22Rv1 (cell line): ENCODE data around the gene CACTIN.
A peak's percentile ranks its signal among the peaks of the same experiment; 100 is the strongest.

Experiments
- H3K27ac ChIP-seq: fragments of 450-650 bp; 2 replicates; pipeline ENCODE4 v1.5.1; 2017
- ZFX ChIP-seq: fragments of 450-650 bp; IDR thresholded peaks from 2 replicates; pipeline ENCODE4 v1.6.1; 2017; ENCODE audit warnings: antibody characterized with exemption, borderline replicate concordance
- TF ChIP-seq, protein P1 (sequence below): fragments of 450-650 bp; IDR thresholded peaks from 2 replicates; pipeline ENCODE4 v1.5.1; 2017; ENCODE audit warnings: mild to moderate bottlenecking

The CACTIN gene

DNA sequence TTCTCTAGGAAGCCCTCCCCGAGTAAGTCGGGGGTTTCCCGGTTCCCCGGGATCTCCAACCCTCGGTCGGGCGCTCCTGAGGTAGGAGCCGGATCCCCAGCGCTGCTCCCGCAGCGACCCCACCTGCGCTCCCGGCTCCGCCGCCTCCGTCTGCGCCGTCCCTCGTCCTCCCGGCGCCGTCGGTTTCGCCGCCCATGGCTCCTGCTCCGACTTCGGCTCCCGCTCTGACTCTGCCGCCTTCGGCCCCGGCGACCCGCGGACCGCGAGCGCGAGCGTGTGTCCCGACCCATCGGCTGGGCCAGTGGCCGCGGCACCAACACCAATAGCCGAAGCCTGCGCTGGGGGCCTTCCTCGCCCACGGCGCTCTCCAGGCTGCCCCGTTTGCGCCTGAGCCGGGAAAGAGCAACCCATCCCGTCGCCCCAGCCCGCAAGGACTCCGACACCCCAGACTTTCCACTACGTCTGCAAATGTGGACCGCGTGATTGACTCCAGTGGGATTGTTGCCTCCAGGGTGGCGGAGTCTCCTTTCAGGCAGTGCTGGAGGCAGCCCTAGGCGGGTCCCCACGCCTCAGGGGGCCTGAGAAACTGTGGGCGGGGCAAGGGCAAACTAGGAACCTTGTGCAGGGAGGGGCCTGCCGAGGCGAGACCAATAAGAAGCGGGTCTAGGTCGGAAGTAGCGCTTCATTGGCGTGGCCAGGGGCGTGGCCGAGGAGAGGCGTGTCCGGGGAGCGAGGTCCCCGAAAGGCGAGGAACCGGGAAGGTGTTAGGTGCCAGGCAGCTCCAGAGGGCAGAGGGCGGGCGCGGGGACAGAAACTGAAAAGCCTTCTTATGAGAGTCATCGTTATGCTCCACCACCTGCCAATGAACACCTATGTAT is at the start of gene CACTIN:
Gene CACTIN (minus strand): TSS at position 318 of the 878 bp plus-strand sequence. CDS start 28 bp downstream, at position 290.
- no peak for TF ChIP-seq ZFX
- TF ChIP-seq, protein P1, sequence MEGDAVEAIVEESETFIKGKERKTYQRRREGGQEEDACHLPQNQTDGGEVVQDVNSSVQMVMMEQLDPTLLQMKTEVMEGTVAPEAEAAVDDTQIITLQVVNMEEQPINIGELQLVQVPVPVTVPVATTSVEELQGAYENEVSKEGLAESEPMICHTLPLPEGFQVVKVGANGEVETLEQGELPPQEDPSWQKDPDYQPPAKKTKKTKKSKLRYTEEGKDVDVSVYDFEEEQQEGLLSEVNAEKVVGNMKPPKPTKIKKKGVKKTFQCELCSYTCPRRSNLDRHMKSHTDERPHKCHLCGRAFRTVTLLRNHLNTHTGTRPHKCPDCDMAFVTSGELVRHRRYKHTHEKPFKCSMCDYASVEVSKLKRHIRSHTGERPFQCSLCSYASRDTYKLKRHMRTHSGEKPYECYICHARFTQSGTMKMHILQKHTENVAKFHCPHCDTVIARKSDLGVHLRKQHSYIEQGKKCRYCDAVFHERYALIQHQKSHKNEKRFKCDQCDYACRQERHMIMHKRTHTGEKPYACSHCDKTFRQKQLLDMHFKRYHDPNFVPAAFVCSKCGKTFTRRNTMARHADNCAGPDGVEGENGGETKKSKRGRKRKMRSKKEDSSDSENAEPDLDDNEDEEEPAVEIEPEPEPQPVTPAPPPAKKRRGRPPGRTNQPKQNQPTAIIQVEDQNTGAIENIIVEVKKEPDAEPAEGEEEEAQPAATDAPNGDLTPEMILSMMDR: no peak
- peak within 1 kb of the TSS; percentile 91 for H3K27ac ChIP-seq

- TF ChIP-seq, protein P1: no peak
- TF ChIP-seq ZFX: no peak
- no peak overlapping the region for H3K27ac ChIP-seq
Measured at GRCh38 chr19:3674784-3675543, 48.4 kb upstream of the CACTIN start.

- no peak overlapping the region for H3K27ac ChIP-seq
- TF ChIP-seq ZFX: no peak
- TF ChIP-seq, protein P1: no peak
Measured at GRCh38 chr19:3673506-3674439, 47.2 kb upstream of the CACTIN start.

GRCh38 chr19:3672993-3673392 is 46.4 kb upstream of the CACTIN start:
- H3K27ac ChIP-seq: no peak overlapping the region
- TF ChIP-seq ZFX: no peak
- TF ChIP-seq, protein P1: no peak

DNA sequence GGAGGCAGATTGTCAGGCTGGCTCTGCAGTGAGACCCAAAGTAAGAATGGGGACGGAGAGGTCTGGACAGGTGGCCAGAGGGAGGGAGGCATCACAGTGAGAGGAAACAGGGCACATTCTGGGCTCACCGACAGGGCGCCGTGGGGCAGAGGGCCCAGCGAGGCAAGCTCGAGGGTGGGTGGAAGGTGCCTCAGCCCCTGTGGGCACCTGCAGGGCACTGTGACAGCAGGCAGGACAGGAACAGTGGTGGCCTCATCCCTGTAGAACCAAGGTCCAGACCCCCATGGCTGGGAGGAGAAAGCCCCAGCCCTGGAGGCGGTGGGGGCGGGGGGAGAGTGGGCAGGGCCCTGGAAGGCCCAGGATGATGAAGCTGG is 46.0 kb upstream of the CACTIN start:
- TF ChIP-seq, protein P1: no peak
- TF ChIP-seq ZFX: no peak

GRCh38 chr19:3671680-3672574 is 45.3 kb upstream of the CACTIN start:
- H3K27ac ChIP-seq: no peak overlapping the region
- no peak for TF ChIP-seq ZFX
- TF ChIP-seq, protein P1: no peak

More for the DNA sequence above, 46.0 kb upstream of the CACTIN start:
- H3K27ac ChIP-seq: no peak overlapping the region
